Activated CD8-positive, alpha-beta T cell treated with anti-CD3 and anti-CD28 coated beads for 36 hours (primary cell): ENCODE data around the gene MANEA. TPM values are rescaled to one million over a fixed set of nuclear protein-coding genes. Genes with fewer than 3 reads are reported as not detected.

Source experiments
- ATAC-seq: fragments of 200-7000 bp; cut with Tn5 transposase; one replicate; pipeline ENCODE4 v1.10.0; 2021; ENCODE audit warnings: mild to moderate bottlenecking, moderate library complexity
- CTCF ChIA-PET: fragments of 350-600 bp; sonication (Branson Sonifier 250); formaldehyde crosslinking; loops from one replicate; lab custom pipeline; 2021; ENCODE audit warnings: antibody characterized with exemption; lab: Charles Lee
- POLR2A ChIA-PET: fragments of 350-600 bp; sonication (Branson Sonifier 250); formaldehyde crosslinking; loops from one replicate; lab custom pipeline; 2021; ENCODE audit warnings: antibody characterized with exemption; lab: Charles Lee
- DNase-seq: peaks from one replicate; pipeline ENCODE4 v3.0.0-alpha.2; 2020
- H3K27ac Mint-ChIP-seq: one replicate; pipeline ENCODE4 v1.8.0; 2021; ENCODE audit warnings: mild to moderate bottlenecking, mixed read lengths
- H3K27me3 Mint-ChIP-seq: one replicate; pipeline ENCODE4 v1.8.0; 2021; ENCODE audit warnings: mixed read lengths
- H3K36me3 Mint-ChIP-seq: one replicate; pipeline ENCODE4 v1.8.0; 2021; ENCODE audit warnings: low read depth, mixed read lengths
- H3K4me1 Mint-ChIP-seq: one replicate; pipeline ENCODE4 v1.8.0; 2021; ENCODE audit warnings: low read depth, mixed read lengths
- H3K4me3 Mint-ChIP-seq: one replicate; pipeline ENCODE4 v1.8.0; 2021; ENCODE audit warnings: mild to moderate bottlenecking, moderate library complexity, mixed read lengths
- H3K9me3 Mint-ChIP-seq: one replicate; pipeline ENCODE4 v1.8.0; 2021; ENCODE audit warnings: mixed read lengths
- intact Hi-C: fragments of 100-400 bp; cut with micrococcal nuclease; formaldehyde crosslinking; loops from one replicate; pipeline ENCODE4 v1.10.0; 2022
- total RNA-seq, 2 experiments: library from RNA; stranded (reverse); gene quantifications; one replicate each; pipeline ENCODE4 v1.2.3, GENCODE V29; 2021
- TF ChIP-seq, protein P1 (sequence below): fragments of 200-600 bp; IDR thresholded peaks from one replicate; pipeline ENCODE4 v1.8.0; 2022; ENCODE audit warnings: antibody characterized with exemption, mild to moderate bottlenecking

The MANEA gene, protein sequence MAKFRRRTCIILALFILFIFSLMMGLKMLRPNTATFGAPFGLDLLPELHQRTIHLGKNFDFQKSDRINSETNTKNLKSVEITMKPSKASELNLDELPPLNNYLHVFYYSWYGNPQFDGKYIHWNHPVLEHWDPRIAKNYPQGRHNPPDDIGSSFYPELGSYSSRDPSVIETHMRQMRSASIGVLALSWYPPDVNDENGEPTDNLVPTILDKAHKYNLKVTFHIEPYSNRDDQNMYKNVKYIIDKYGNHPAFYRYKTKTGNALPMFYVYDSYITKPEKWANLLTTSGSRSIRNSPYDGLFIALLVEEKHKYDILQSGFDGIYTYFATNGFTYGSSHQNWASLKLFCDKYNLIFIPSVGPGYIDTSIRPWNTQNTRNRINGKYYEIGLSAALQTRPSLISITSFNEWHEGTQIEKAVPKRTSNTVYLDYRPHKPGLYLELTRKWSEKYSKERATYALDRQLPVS
- 10 to 100 TPM; 15.6 to 16.1 TPM for total RNA-seq

DNA sequence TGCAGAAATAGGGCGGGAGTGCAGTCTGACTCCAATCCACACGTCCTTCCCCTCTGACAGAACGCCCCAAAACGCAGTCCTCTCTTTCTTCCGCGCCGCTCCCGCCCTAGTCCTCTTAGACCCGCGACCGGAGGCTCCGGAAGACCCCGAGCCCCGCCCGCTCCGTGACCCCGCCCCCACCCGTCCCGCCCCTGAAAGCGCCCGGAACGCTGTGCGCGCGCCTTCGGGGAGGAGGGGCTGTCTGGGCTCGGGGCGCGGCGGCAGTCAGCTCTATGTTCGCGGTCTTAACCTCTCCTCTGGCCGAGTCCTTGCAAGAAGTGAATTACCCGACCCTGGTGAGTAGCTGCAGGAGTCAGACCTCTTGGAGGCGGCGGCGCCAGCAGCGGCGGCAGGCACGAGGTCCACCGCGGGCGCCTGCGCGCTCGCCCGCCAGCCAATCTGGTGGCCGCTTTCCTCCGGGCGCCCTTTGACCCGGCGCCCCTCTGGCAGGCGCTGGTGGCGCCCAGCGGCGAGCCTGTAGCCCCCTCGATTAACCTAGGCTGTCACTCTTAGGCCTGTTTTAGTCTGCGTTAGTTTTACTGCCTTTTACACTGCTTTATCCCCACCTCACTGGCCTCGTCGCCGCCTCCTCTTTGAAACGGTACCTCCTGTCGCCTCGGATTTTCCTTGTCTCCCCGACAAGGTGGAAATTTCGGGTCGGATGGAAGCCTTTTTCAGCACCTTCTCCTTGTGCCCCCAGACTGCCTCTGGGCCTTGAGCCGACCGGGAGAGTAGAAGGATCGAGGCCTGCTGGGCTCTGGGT, at the start of gene MANEA:
Gene MANEA, plus strand, starts transcription at position 232 of the 802 bp plus-strand sequence. CDS start 8,905 bp downstream, outside the sequence.
- peak; percentile 86 for ATAC-seq
- POLR2A ChIA-PET, result interaction anchor here (1.0 kb wide), 1 partner anchor 10 kb away, joined by 3 read pairs; no protein-coding TSS in a partner anchor
- H3K4me1 Mint-ChIP-seq, result peaks cover 47% of the 10 kb centered on the region
- H3K27ac Mint-ChIP-seq, result peak within 1 kb of the TSS; percentile 97
- no peaks in the 10 kb centered on the region for H3K9me3 Mint-ChIP-seq
- peak within 1 kb of the TSS; percentile 98 for H3K4me3 Mint-ChIP-seq
- no peaks in the 10 kb centered on the region for H3K27me3 Mint-ChIP-seq
- peaks cover 17% of the 10 kb centered on the region for H3K36me3 Mint-ChIP-seq
- DNase-seq, result peak; percentile 82
- intact Hi-C loops, result no loop called here
- CTCF ChIA-PET, result interaction anchor here (1.4 kb wide), 1 partner anchor 10 kb away, joined by 6 read pairs; no protein-coding TSS in a partner anchor
- TF ChIP-seq, protein P1, sequence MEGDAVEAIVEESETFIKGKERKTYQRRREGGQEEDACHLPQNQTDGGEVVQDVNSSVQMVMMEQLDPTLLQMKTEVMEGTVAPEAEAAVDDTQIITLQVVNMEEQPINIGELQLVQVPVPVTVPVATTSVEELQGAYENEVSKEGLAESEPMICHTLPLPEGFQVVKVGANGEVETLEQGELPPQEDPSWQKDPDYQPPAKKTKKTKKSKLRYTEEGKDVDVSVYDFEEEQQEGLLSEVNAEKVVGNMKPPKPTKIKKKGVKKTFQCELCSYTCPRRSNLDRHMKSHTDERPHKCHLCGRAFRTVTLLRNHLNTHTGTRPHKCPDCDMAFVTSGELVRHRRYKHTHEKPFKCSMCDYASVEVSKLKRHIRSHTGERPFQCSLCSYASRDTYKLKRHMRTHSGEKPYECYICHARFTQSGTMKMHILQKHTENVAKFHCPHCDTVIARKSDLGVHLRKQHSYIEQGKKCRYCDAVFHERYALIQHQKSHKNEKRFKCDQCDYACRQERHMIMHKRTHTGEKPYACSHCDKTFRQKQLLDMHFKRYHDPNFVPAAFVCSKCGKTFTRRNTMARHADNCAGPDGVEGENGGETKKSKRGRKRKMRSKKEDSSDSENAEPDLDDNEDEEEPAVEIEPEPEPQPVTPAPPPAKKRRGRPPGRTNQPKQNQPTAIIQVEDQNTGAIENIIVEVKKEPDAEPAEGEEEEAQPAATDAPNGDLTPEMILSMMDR, result no peak

DNA sequence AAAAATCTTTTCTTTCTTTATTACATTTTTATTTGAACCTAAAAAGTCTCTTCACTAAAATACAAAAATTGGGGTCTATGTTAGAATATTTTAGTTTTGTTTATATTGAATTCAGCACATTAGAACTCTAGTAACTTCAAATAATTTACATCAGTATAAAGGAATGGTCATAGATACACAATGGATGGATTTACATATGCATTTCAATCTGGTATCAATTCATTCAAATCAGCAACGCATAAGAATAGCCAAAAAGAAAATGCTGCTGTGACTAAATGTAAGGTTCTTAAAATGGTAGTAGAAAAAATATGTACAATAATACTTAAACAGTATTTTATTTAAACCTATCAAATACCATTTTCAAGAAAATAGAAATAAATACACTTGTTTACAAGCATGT, 47.6 kb upstream of the MANEA start:
- no peak for ATAC-seq
- Mint-ChIP-seq H3K4me3 (no peak overlapping the region), H3K27ac (no peak overlapping the region), H3K36me3 (no peaks in the 10 kb centered on the region), H3K4me1 (no peaks in the 10 kb centered on the region), H3K27me3 (peaks cover 2% of the 10 kb centered on the region), H3K9me3 (no peaks in the 10 kb centered on the region)
- ChIA-PET CTCF (no interaction called here), POLR2A (no interaction called here)
- intact Hi-C loops, result no loop called here
- DNase-seq, result no peak
- TF ChIP-seq, protein P1, result no peak

DNA sequence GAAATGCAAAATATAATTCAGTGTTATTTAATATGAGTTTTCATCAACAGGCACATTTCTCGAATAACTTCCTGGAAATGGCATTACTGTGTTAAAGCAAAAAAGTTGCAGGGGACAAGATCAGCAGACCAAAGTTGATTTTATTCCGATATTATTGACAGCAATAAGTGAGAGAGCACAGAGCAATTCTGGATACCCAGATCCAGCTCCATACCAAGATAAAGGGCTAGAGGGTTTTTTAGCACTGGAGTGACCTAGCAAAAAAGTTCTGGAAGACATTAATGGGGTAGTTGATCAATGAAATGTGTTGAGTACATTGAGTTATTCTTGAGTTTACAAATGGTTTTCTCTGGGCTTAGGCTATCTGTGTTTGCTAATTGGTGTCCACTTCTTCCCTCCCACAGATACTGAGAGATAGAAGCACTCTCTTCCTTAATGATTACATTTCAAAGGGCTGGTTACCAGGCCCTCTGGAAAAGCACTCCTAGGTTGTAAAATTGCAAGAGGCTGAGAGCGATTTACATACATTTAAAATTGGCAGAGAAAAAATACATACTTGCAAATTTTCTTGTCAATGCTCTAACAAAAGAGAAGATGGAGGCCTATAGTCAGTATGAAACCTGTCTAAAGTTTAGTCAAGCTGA, 47.0 kb upstream of the MANEA start:
- ATAC-seq, result no peak
- no peak for DNase-seq
- intact Hi-C loops, result no loop called here
- H3K4me3 Mint-ChIP-seq, result no peak overlapping the region
- CTCF ChIA-PET, result no interaction called here
- H3K36me3 Mint-ChIP-seq, result no peaks in the 10 kb centered on the region
- H3K27me3 Mint-ChIP-seq, result peaks cover 2% of the 10 kb centered on the region
- no peaks in the 10 kb centered on the region for H3K4me1 Mint-ChIP-seq
- H3K27ac Mint-ChIP-seq, result no peak overlapping the region
- no peaks in the 10 kb centered on the region for H3K9me3 Mint-ChIP-seq
- TF ChIP-seq, protein P1, result no peak
- POLR2A ChIA-PET, result no interaction called here

DNA sequence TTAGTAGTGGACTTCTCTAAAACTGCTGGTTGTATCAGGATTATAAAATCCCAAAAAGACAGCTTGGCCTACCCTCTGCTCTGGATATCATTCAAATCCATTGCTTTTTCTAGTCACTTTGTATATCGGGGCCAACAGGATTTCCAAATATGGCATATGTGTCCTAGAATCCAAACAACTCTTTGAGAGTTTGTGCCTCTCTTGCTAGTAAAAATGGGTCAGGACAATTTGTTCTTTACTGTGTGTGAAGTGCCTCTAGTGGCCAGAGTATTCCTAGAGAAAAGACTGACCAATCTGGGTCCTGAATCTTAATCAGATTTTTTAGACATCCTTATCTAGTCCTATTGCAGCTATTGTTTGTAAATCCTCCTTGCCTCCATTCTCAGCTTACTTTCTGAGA, 33.5 kb upstream of the MANEA start:
- ATAC-seq (no peak), DNase-seq (no peak)
- Mint-ChIP-seq H3K36me3 (no peaks in the 10 kb centered on the region), H3K9me3 (no peaks in the 10 kb centered on the region), H3K27me3 (peaks cover 7% of the 10 kb centered on the region), H3K4me1 (no peaks in the 10 kb centered on the region), H3K27ac (no peak overlapping the region), H3K4me3 (no peak overlapping the region)
- POLR2A ChIA-PET, result no interaction called here
- TF ChIP-seq, protein P1, result no peak
- intact Hi-C loops, result no loop called here
- CTCF ChIA-PET, result no interaction called here
